Liver (tissue), 3 donors: ENCODE measurements around the gene NAGLU.

Experiments used
- EGR1 ChIP-seq, 2 donors: IDR thresholded peaks; 2 replicates each; pipeline ENCODE4 v1.6.1; 2016 to 2018; ENCODE audit warnings: antibody characterized with exemption in 2 of 2, low read depth in 2 of 2
- GABPA ChIP-seq, 2 donors: IDR thresholded peaks in 1 of 2; conservative IDR thresholded peaks in 1 of 2; 2 replicates each; pipeline ENCODE4 v1.6.1; 2016; ENCODE audit warnings: antibody characterized with exemption in 2 of 2, mild to moderate bottlenecking in 1 of 2, moderate library complexity in 1 of 2
- JUND ChIP-seq, 2 donors: IDR thresholded peaks; 2 replicates each; pipeline ENCODE4 v1.6.1; 2016; ENCODE audit warnings: antibody characterized with exemption in 2 of 2
- RAD21 ChIP-seq, 2 donors: IDR thresholded peaks; 2 replicates each; pipeline ENCODE4 v1.6.1; 2016; ENCODE audit warnings: antibody characterized with exemption in 2 of 2, mild to moderate bottlenecking in 2 of 2
- SP1 ChIP-seq: IDR thresholded peaks from 2 replicates; pipeline ENCODE4 v1.6.1; 2018; ENCODE audit warnings: antibody characterized with exemption, mild to moderate bottlenecking
- TAF1 ChIP-seq: conservative IDR thresholded peaks from 2 replicates; pipeline ENCODE4 v1.6.1; 2016; ENCODE audit warnings: antibody characterized with exemption, mild to moderate bottlenecking
- YY1 ChIP-seq: IDR thresholded peaks from 2 replicates; pipeline ENCODE4 v1.6.1; 2016; ENCODE audit warnings: antibody characterized with exemption, mild to moderate bottlenecking
- TF ChIP-seq, protein P1 (sequence below): fragments of 150-350 bp; IDR thresholded peaks from 2 replicates; pipeline ENCODE4 v1.5.1; 2017; ENCODE audit warnings: improper control_type of control experiment, low read depth, low read length; ENCODE audit not compliant: missing input control
- TF ChIP-seq, protein P2 (sequence below): IDR thresholded peaks from 2 replicates; pipeline ENCODE4 v1.6.1; 2016; ENCODE audit warnings: antibody characterized with exemption
- TF ChIP-seq, protein P3 (sequence below): IDR thresholded peaks from 2 replicates; pipeline ENCODE4 v1.6.1; 2016; ENCODE audit warnings: antibody characterized with exemption, mild to moderate bottlenecking
- TF ChIP-seq, protein P4 (sequence below): IDR thresholded peaks from 2 replicates; pipeline ENCODE4 v1.6.1; 2016; ENCODE audit warnings: antibody characterized with exemption
- TF ChIP-seq, protein P5 (sequence below): IDR thresholded peaks from 2 replicates; pipeline ENCODE4 v1.6.1; 2016; ENCODE audit warnings: antibody characterized with exemption
- donor health status: healthy.
- donor health status: healthy.

DNA sequence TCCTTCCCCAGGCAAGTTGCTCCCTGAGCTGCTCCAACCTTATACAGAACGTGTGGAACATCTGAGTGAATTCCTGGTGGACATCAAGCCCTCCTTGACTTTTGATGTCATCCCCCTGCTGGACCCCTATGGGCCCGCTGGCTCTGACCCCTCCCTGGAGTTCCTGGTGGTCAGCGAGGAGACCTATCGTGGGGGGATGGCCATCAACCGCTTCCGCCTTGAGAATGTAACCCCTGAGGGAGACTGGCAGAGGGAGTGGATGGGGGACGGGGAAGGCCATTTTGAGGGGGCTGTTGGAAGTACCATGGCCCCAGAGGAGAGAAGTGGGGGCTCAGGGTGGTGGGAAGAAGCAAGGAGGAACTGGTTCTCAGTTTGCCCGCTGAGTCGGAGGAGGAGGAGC, 27.9 kb downstream of the NAGLU start:
- TF ChIP-seq, protein P1, sequence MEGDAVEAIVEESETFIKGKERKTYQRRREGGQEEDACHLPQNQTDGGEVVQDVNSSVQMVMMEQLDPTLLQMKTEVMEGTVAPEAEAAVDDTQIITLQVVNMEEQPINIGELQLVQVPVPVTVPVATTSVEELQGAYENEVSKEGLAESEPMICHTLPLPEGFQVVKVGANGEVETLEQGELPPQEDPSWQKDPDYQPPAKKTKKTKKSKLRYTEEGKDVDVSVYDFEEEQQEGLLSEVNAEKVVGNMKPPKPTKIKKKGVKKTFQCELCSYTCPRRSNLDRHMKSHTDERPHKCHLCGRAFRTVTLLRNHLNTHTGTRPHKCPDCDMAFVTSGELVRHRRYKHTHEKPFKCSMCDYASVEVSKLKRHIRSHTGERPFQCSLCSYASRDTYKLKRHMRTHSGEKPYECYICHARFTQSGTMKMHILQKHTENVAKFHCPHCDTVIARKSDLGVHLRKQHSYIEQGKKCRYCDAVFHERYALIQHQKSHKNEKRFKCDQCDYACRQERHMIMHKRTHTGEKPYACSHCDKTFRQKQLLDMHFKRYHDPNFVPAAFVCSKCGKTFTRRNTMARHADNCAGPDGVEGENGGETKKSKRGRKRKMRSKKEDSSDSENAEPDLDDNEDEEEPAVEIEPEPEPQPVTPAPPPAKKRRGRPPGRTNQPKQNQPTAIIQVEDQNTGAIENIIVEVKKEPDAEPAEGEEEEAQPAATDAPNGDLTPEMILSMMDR: no peak
- no peak for TF ChIP-seq GABPA (IDR thresholded peaks at IDR 0.05 in 1 of 2, conservative IDR thresholded peaks at IDR 0.05 in 1 of 2)
- TF ChIP-seq, protein P2, sequence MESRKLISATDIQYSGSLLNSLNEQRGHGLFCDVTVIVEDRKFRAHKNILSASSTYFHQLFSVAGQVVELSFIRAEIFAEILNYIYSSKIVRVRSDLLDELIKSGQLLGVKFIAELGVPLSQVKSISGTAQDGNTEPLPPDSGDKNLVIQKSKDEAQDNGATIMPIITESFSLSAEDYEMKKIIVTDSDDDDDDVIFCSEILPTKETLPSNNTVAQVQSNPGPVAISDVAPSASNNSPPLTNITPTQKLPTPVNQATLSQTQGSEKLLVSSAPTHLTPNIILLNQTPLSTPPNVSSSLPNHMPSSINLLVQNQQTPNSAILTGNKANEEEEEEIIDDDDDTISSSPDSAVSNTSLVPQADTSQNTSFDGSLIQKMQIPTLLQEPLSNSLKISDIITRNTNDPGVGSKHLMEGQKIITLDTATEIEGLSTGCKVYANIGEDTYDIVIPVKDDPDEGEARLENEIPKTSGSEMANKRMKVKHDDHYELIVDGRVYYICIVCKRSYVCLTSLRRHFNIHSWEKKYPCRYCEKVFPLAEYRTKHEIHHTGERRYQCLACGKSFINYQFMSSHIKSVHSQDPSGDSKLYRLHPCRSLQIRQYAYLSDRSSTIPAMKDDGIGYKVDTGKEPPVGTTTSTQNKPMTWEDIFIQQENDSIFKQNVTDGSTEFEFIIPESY: no peak
- TF ChIP-seq RAD21 (IDR thresholded peaks at IDR 0.05): no peak
- TF ChIP-seq, protein P3, sequence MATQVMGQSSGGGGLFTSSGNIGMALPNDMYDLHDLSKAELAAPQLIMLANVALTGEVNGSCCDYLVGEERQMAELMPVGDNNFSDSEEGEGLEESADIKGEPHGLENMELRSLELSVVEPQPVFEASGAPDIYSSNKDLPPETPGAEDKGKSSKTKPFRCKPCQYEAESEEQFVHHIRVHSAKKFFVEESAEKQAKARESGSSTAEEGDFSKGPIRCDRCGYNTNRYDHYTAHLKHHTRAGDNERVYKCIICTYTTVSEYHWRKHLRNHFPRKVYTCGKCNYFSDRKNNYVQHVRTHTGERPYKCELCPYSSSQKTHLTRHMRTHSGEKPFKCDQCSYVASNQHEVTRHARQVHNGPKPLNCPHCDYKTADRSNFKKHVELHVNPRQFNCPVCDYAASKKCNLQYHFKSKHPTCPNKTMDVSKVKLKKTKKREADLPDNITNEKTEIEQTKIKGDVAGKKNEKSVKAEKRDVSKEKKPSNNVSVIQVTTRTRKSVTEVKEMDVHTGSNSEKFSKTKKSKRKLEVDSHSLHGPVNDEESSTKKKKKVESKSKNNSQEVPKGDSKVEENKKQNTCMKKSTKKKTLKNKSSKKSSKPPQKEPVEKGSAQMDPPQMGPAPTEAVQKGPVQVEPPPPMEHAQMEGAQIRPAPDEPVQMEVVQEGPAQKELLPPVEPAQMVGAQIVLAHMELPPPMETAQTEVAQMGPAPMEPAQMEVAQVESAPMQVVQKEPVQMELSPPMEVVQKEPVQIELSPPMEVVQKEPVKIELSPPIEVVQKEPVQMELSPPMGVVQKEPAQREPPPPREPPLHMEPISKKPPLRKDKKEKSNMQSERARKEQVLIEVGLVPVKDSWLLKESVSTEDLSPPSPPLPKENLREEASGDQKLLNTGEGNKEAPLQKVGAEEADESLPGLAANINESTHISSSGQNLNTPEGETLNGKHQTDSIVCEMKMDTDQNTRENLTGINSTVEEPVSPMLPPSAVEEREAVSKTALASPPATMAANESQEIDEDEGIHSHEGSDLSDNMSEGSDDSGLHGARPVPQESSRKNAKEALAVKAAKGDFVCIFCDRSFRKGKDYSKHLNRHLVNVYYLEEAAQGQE: no peak
- no peak for TF ChIP-seq YY1
- TF ChIP-seq TAF1: no peak
- TF ChIP-seq SP1: no peak
- TF ChIP-seq, protein P4, sequence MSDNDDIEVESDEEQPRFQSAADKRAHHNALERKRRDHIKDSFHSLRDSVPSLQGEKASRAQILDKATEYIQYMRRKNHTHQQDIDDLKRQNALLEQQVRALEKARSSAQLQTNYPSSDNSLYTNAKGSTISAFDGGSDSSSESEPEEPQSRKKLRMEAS: no peak
- no peak for TF ChIP-seq EGR1 (IDR thresholded peaks at IDR 0.05; ENCODE audit: low read depth in 2 of 2)
- TF ChIP-seq, protein P5, sequence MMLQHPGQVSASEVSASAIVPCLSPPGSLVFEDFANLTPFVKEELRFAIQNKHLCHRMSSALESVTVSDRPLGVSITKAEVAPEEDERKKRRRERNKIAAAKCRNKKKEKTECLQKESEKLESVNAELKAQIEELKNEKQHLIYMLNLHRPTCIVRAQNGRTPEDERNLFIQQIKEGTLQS: no peak
- no peak for TF ChIP-seq JUND (IDR thresholded peaks at IDR 0.05)
